ENCODE data around the gene STRAP.

DNA sequence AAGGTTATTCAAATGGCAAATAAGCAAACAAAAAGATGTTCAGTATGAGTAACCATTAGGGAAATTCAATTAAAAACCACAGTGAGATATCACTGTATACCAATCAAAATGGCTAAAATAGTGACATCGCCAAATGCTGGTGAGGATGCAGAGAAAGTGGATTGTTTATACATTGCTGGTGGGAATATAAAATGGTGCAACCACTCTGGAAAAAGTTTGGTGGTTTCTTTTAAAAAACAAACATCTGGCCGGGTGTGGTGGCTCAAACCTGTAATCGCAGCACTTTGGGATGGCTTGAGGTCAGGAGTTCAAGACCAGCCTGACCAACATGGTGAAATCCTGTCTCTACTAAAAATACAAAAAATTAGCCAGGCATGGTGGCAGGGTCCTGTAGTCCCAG lies 14.0 kb upstream of the STRAP start:
- TF ChIP-seq CTCF (conservative IDR thresholded peaks at IDR 0.05; ENCODE audit: low read depth in 2 of 2) (no peak), REST (IDR thresholded peaks at IDR 0.05; ENCODE audit: unreplicated experiment) (no peak), EZH2 (IDR thresholded peaks at IDR 0.05; ENCODE audit: low read depth, unreplicated experiment) (no peak), POLR2AphosphoS5 (IDR thresholded peaks at IDR 0.05; ENCODE audit: low read depth) (no peak)
